IMR-90 (cell line): ENCODE data around the gene SAP30BP. TPM values are rescaled to one million over a fixed set of nuclear protein-coding genes. Genes with fewer than 3 reads are reported as not detected.
A peak's percentile ranks its signal among the peaks of the same experiment; 100 is the strongest.

ENCODE experiments used
- ATAC-seq: fragments of 200-7000 bp; cut with Tn5 transposase; 2 replicates; pipeline ENCODE4 v1.9.1; 2020; ENCODE audit warnings: low read depth, mild to moderate bottlenecking, moderate library complexity
- BruUV-seq: library from RNA; stranded (reverse); fragments of 400-500 nt; replicated peaks from 2 replicates; lab custom pipeline; 2021; lab: Mats Ljungman, UMichigan
- CTCF ChIA-PET: fragments of 300-600 bp; formaldehyde crosslinking; extraction: SDS; loops from one replicate; lab custom pipeline; 2021; ENCODE audit warnings: antibody characterized with exemption; lab: Yijun Ruan, JAX
- POLR2A ChIA-PET: fragments of 300-600 bp; sonication (Branson Sonifier 250); formaldehyde crosslinking; loops from one replicate; lab custom pipeline; 2022; ENCODE audit warnings: antibody characterized with exemption; ENCODE audit not compliant: unreplicated experiment; lab: Charles Lee
- DNase-seq: peaks from one replicate; pipeline ENCODE4 v3.0.0; 2013
- H2AFZ ChIP-seq: replicated peaks from 2 replicates; pipeline ENCODE3; 2013; ENCODE audit warnings: low read length, mild to moderate bottlenecking; ENCODE audit not compliant: poor library complexity
- H2AK5ac ChIP-seq: 2 replicates; pipeline ENCODE4 v1.6.1; 2013; ENCODE audit warnings: low read depth, low read length, inconsistent platforms
- H2AK9ac ChIP-seq: replicated peaks from 2 replicates; pipeline ENCODE3; 2013; ENCODE audit warnings: mild to moderate bottlenecking, low read depth, low read length, moderate library complexity; ENCODE audit not compliant: poor library complexity
- H2BK120ac ChIP-seq: 2 replicates; pipeline ENCODE4 v1.6.1; 2013; ENCODE audit warnings: low read depth, low read length, inconsistent platforms
- H2BK15ac ChIP-seq: 3 replicates; pipeline ENCODE4 v1.6.1; 2013; ENCODE audit warnings: low read depth, low read length, inconsistent platforms
- H2BK20ac ChIP-seq: 2 replicates; pipeline ENCODE4 v1.6.1; 2013; ENCODE audit warnings: low read depth, mild to moderate bottlenecking, inconsistent platforms, low read length, moderate library complexity
- H2BK5ac ChIP-seq: 2 replicates; pipeline ENCODE4 v1.6.1; 2013; ENCODE audit warnings: mild to moderate bottlenecking, low read depth, low read length, inconsistent platforms; ENCODE audit not compliant: poor library complexity, severe bottlenecking
- H3K14ac ChIP-seq: replicated peaks from 2 replicates; pipeline ENCODE4 v1.6.1; 2013; ENCODE audit warnings: low read depth, low read length, inconsistent platforms
- H3K18ac ChIP-seq: 2 replicates; pipeline ENCODE4 v1.6.1; 2013; ENCODE audit warnings: low read depth, low read length, control low read depth
- H3K23ac ChIP-seq: 2 replicates; pipeline ENCODE4 v1.6.1; 2013; ENCODE audit warnings: low read depth, low read length, inconsistent platforms
- H3K27ac ChIP-seq: 2 replicates; pipeline ENCODE4 v1.5.1; 2013; ENCODE audit warnings: mild to moderate bottlenecking, control low read depth, low read length; ENCODE audit not compliant: insufficient read depth
- H3K27me3 ChIP-seq: 2 replicates; pipeline ENCODE4 v1.6.1; 2013; ENCODE audit warnings: low read length; ENCODE audit not compliant: control insufficient read depth, insufficient read depth
- H3K36me3 ChIP-seq: 2 replicates; pipeline ENCODE4 v1.6.1; 2013; ENCODE audit warnings: low read length, mixed read lengths; ENCODE audit not compliant: control insufficient read depth, insufficient read depth
- H3K4ac ChIP-seq: 2 replicates; pipeline ENCODE4 v1.6.1; 2013; ENCODE audit warnings: low read depth, low read length, inconsistent platforms
- H3K4me1 ChIP-seq: 2 replicates; pipeline ENCODE4 v1.6.1; 2013; ENCODE audit warnings: low read length, mixed read lengths; ENCODE audit not compliant: control insufficient read depth, insufficient read depth
- H3K4me2 ChIP-seq: 2 replicates; pipeline ENCODE4 v1.6.1; 2013; ENCODE audit warnings: low read depth, mild to moderate bottlenecking, control low read depth, low read length, moderate library complexity
- H3K4me3 ChIP-seq: 2 replicates; pipeline ENCODE4 v1.5.1; 2013; ENCODE audit warnings: low read depth, mild to moderate bottlenecking, control low read depth, low read length, moderate library complexity; ENCODE audit not compliant: insufficient read depth
- H3K56ac ChIP-seq: 2 replicates; pipeline ENCODE4 v1.6.1; 2013; ENCODE audit warnings: low read length, inconsistent platforms; ENCODE audit not compliant: insufficient read depth; ENCODE audit errors: extremely low read depth
- H3K79me1 ChIP-seq, 2 experiments: 2 replicates each; pipeline ENCODE4 v1.6.1; 2013; ENCODE audit warnings: low read length in 2 of 2, inconsistent platforms in 1 of 2, low read depth in 1 of 2
- H3K9ac ChIP-seq: 2 replicates; pipeline ENCODE4 v1.6.1; 2013; ENCODE audit warnings: low read depth, low read length, control low read depth
- H3K9me1 ChIP-seq: 2 replicates; pipeline ENCODE4 v1.6.1; 2013; ENCODE audit warnings: low read length, inconsistent platforms; ENCODE audit not compliant: insufficient read depth
- H3K9me3 ChIP-seq: 2 replicates; pipeline ENCODE4 v1.6.1; 2013; ENCODE audit warnings: low read length; ENCODE audit not compliant: control insufficient read depth, insufficient read depth
- H4K20me1 ChIP-seq: 2 replicates; pipeline ENCODE4 v1.6.1; 2013; ENCODE audit warnings: low read length, inconsistent platforms; ENCODE audit not compliant: insufficient read depth
- H4K5ac ChIP-seq: 2 replicates; pipeline ENCODE4 v1.6.1; 2013; ENCODE audit warnings: mild to moderate bottlenecking, low read depth, low read length, control low read depth
- H4K8ac ChIP-seq, 2 experiments: 2 replicates each; pipeline ENCODE4 v1.6.1; 2013; ENCODE audit warnings: low read depth in 2 of 2, low read length in 2 of 2, control low read depth in 1 of 2, inconsistent platforms in 1 of 2
- H4K91ac ChIP-seq: 2 replicates; pipeline ENCODE4 v1.6.1; 2013; ENCODE audit warnings: low read depth, low read length, inconsistent platforms; ENCODE audit not compliant: insufficient read depth
- BHLHE40 ChIP-seq: fragments of 150-350 bp; IDR thresholded peaks from 2 replicates; pipeline ENCODE4 v1.6.1; 2016; ENCODE audit warnings: mild to moderate bottlenecking, low read depth, low read length
- CEBPB ChIP-seq: IDR thresholded peaks from 2 replicates; pipeline ENCODE4 v1.6.1; 2012; ENCODE audit warnings: low read depth, low read length, improper control_type of control experiment
- CHD1 ChIP-seq: IDR thresholded peaks from 2 replicates; pipeline ENCODE4 v1.6.1; 2012; ENCODE audit warnings: low read depth, low read length, improper control_type of control experiment
- ELK1 ChIP-seq: fragments of 150-350 bp; IDR thresholded peaks from 2 replicates; pipeline ENCODE4 v1.6.1; 2016; ENCODE audit warnings: low read depth, mild to moderate bottlenecking, low read length, moderate library complexity, borderline replicate concordance
- FOS ChIP-seq: fragments of 150-350 bp; IDR thresholded peaks from 2 replicates; pipeline ENCODE4 v1.6.1; 2016; ENCODE audit warnings: low read depth, low read length
- MAFK ChIP-seq: IDR thresholded peaks from 2 replicates; pipeline ENCODE4 v1.6.1; 2012; ENCODE audit warnings: low read depth, low read length, improper control_type of control experiment
- MAZ ChIP-seq: IDR thresholded peaks from 2 replicates; pipeline ENCODE4 v1.6.1; 2012; ENCODE audit warnings: low read depth, mild to moderate bottlenecking, low read length, improper control_type of control experiment, moderate library complexity, borderline replicate concordance
- MXI1 ChIP-seq: IDR thresholded peaks from 2 replicates; pipeline ENCODE4 v1.6.1; 2012; ENCODE audit warnings: low read depth, mild to moderate bottlenecking, low read length, moderate library complexity, borderline replicate concordance
- NFE2L2 ChIP-seq: fragments of 150-350 bp; IDR thresholded peaks from 2 replicates; pipeline ENCODE4 v1.6.1; 2016; ENCODE audit warnings: low read depth, mild to moderate bottlenecking, low read length
- POLR2A ChIP-seq: IDR thresholded peaks from 2 replicates; pipeline ENCODE4 v1.6.1; 2012; ENCODE audit warnings: mild to moderate bottlenecking, low read depth, low read length
- RAD21 ChIP-seq: IDR thresholded peaks from 2 replicates; pipeline ENCODE4 v1.6.1; 2012; ENCODE audit warnings: low read length, improper control_type of control experiment
- RCOR1 ChIP-seq: IDR thresholded peaks from 2 replicates; pipeline ENCODE4 v1.6.1; 2012; ENCODE audit warnings: mild to moderate bottlenecking, low read length, improper control_type of control experiment; ENCODE audit not compliant: insufficient replicate concordance
- RFX5 ChIP-seq: IDR thresholded peaks from 2 replicates; pipeline ENCODE4 v1.8.0; 2012; ENCODE audit warnings: low read depth, mild to moderate bottlenecking, low read length, moderate library complexity
- SMC3 ChIP-seq: fragments of 150-350 bp; IDR thresholded peaks from 2 replicates; pipeline ENCODE4 v1.6.1; 2016; ENCODE audit warnings: low read depth, mild to moderate bottlenecking, antibody characterized with exemption, low read length, moderate library complexity
- USF2 ChIP-seq: fragments of 150-350 bp; IDR thresholded peaks from 2 replicates; pipeline ENCODE4 v1.6.1; 2017; ENCODE audit warnings: mild to moderate bottlenecking, antibody characterized with exemption, low read length, low read depth
- WGBS, 2 experiments: methylation state at CpG; one replicate each; pipeline versions ENCODE4 v1.1.5 to v1.1.7; 2013; ENCODE audit warnings: missing lambda C conversion rate in 2 of 2; ENCODE audit not compliant: insufficient read length in 1 of 2; ENCODE audit errors: extremely low coverage in 2 of 2; 5-methylcytosine and 5-hydroxymethylcytosine counted together
- dilution Hi-C: fragments of 300-500 bp; cut with HindIII; formaldehyde crosslinking; loops from one replicate; pipeline ENCODE4 v1.14.3; 2018; ENCODE audit warnings: low sequenced_read_pairs; ENCODE audit not compliant: unreplicated experiment
- in situ Hi-C: fragments of 300-500 bp; cut with MboI; formaldehyde crosslinking; loops from 3 replicates; pipeline ENCODE4 v1.14.3; 2019; ENCODE audit warnings: low sequenced_read_pairs, inconsistent platforms, mixed read lengths
- intact Hi-C: fragments of 100-400 bp; cut with micrococcal nuclease; formaldehyde crosslinking; loops from 2 replicates; pipeline ENCODE4 v1.10.0; 2022
- polyA plus RNA-seq, 3 experiments: library from polyadenylated mRNA; depleted of rRNA; stranded (reverse); fragments of >200 nt; gene quantifications; 2 replicates each; pipeline ENCODE4 v1.2.3, GENCODE V29; 2012; ENCODE audit warnings: low replicate concordance in 1 of 3
- total RNA-seq: library from RNA; depleted of rRNA; stranded (reverse); fragments of >200 nt; gene quantifications from 2 replicates; pipeline ENCODE4 v1.2.3, GENCODE V29; 2012

Gene SAP30BP
- total and polyA plus RNA-seq, 2 of the 4 experiments (the other 2 are of a cell fraction): 70.4 to 139 TPM

- Histone ChIP-seq H3K27me3 (no peaks in the 10 kb centered on the region), H3K18ac (no peak overlapping the region), H4K5ac (no peak overlapping the region), H3K9ac (no peak overlapping the region), H4K91ac (no peak overlapping the region), H4K8ac (no peak overlapping the region), H3K14ac (no peak overlapping the region), H2AFZ (no peak overlapping the region), H3K23ac (no peak overlapping the region), H2AK5ac (no peak overlapping the region; the same call in 1 of the 2 replicates), H2AK9ac (peak overlapping the region; percentile 39), H3K27ac (no peak overlapping the region), H2BK20ac (no peak overlapping the region), H3K36me3 (peaks cover 39% of the 10 kb centered on the region), H3K4me3 (no peak overlapping the region), H2BK15ac (no peak overlapping the region), H2BK5ac (no peak overlapping the region), H4K20me1 (peaks cover 65% of the 10 kb centered on the region), H3K56ac (no peak overlapping the region), H2BK120ac (no peak overlapping the region), H3K4ac (no peak overlapping the region), H3K79me1 (peaks cover 49 to 91% of the 10 kb centered on the region in 2 experiments), H3K4me2 (no peak overlapping the region), H3K9me3 (no peaks in the 10 kb centered on the region), H3K9me1 (peaks cover 40% of the 10 kb centered on the region), H3K4me1 (peaks cover 19% of the 10 kb centered on the region)
- dilution Hi-C loops (no loop called here), intact Hi-C loops (no loop called here), in situ Hi-C loops (no loop called here)
- BruUV-seq: no TSS peak
- ATAC-seq: no peak
- POLR2A ChIA-PET: no interaction called here
- no peak for DNase-seq
- no CpG with 5 or more reads among the region's 14 CpGs for WGBS, 2 experiments
- no peak for TF ChIP-seq RFX5
- TF ChIP-seq CEBPB: no peak
- TF ChIP-seq MAFK: no peak
- TF ChIP-seq BHLHE40: no peak
- no peak for TF ChIP-seq RAD21
- no peak for TF ChIP-seq POLR2A
- no peak for TF ChIP-seq CHD1
- TF ChIP-seq MXI1: no peak
- no peak for TF ChIP-seq FOS
- TF ChIP-seq MAZ: no peak
- no peak for TF ChIP-seq RCOR1
- no peak for TF ChIP-seq ELK1
- no peak for TF ChIP-seq SMC3
- TF ChIP-seq NFE2L2: no peak
- no peak for TF ChIP-seq USF2
- CTCF ChIA-PET: no interaction called here
Measured at GRCh38 chr17:75694536-75694935, 27.4 kb downstream of the SAP30BP start.
